PFSK-1 (cell line): ENCODE measurements around the gene HMBS.

Experiments
- FOXP2 ChIP-seq: optimal IDR thresholded peaks from 2 replicates; pipeline ENCODE3; 2011; ENCODE audit warnings: borderline replicate concordance, control low read depth, inconsistent platforms; ENCODE audit not compliant: insufficient read depth; ENCODE audit errors: extremely low read length, extremely low read depth
- POLR2AphosphoS5 ChIP-seq: IDR thresholded peaks from 2 replicates; pipeline ENCODE4 v1.6.1; 2012; ENCODE audit warnings: low read depth, mild to moderate bottlenecking, control low read depth, low read length, moderate library complexity
- TAF1 ChIP-seq: IDR thresholded peaks from 2 replicates; pipeline ENCODE4 v1.6.1; 2012; ENCODE audit warnings: low read length, control low read depth, borderline replicate concordance; ENCODE audit not compliant: insufficient read depth

GRCh38 chr11:119103793-119104192 is 19.1 kb downstream of the HMBS start:
- TF ChIP-seq FOXP2, result no peak
- TF ChIP-seq TAF1, result no peak
- no peak for TF ChIP-seq POLR2AphosphoS5
